Measurements from ENCODE around the gene AMY2B. TPM values are rescaled to one million over a fixed set of nuclear protein-coding genes. Genes with fewer than 3 reads are reported as not detected.
"Not testable (repeated sequence)": the region's sequence is repeated elsewhere in the genome, so short reads cannot be mapped to it uniquely, and the experiment has no call there.

Gene AMY2B
- 10 to 100 TPM; 16.8 to 19.4 (median 17.9) TPM for total RNA-seq

- intact Hi-C loops (cut with DNase I; ENCODE audit: low total_unique reads); DNase-seq (ENCODE audit: low spot score in 2 of 2); H3K4me3 ChIP-seq (ENCODE audit: low read depth, poor library complexity, severe bottlenecking): not testable (repeated sequence)
- WGBS, 2 donors: 89 to 90% methylated on average over 2 of the region's 2 CpGs
Measured at GRCh38 chr1:103571289-103571688, at the start of gene AMY2B. Gene AMY2B (plus strand): TSS chr1:103571589. CDS start chr1:103571603, 14 bp downstream.

- no peak for TF ChIP-seq CTCF (IDR thresholded peaks at IDR 0.05)
- no peak for TF ChIP-seq POLR2A (IDR thresholded peaks at IDR 0.05)
- DNase-seq (ENCODE audit: low spot score in 2 of 2): no peak
- H3K4me3 ChIP-seq (ENCODE audit: low read depth, poor library complexity, severe bottlenecking): no peak overlapping the region
- 92 to 99% methylated on average over 3 of the region's 3 CpGs for WGBS, 2 donors
- intact Hi-C loops (cut with DNase I; ENCODE audit: low total_unique reads): no loop called here
Measured at GRCh38 chr1:103523346-103523745, 48.0 kb upstream of the AMY2B start.

GRCh38 chr1:103525114-103525606, 46.2 kb upstream of the AMY2B start:
- WGBS, 2 donors: 2 to 4% methylated on average over 12 to 15 of the region's 34 CpGs
- no peak overlapping the region for H3K4me3 ChIP-seq (ENCODE audit: low read depth, poor library complexity, severe bottlenecking)
- DNase-seq (ENCODE audit: low spot score in 2 of 2): peak; percentile 29 to 65

GRCh38 chr1:103525607-103526507, 45.5 kb upstream of the AMY2B start, which contains the start of gene RNPC3:
Gene RNPC3 (plus strand): TSS chr1:103525699. CDS start chr1:103526071, 372 bp downstream.
- TF ChIP-seq POLR2A (IDR thresholded peaks at IDR 0.05) (no peak), CTCF (IDR thresholded peaks at IDR 0.05) (no peak)
- peak; percentile 87 to 97 for DNase-seq (ENCODE audit: low spot score in 2 of 2)
- WGBS, 2 donors: 0 to 1% methylated on average over 45 to 46 of the region's 62 CpGs
- H3K4me3 ChIP-seq (ENCODE audit: low read depth, poor library complexity, severe bottlenecking): peak within 1 kb of the TSS; percentile 97
- intact Hi-C loops (cut with DNase I; ENCODE audit: low total_unique reads): no loop called here

More at GRCh38 chr1:103525114-103525606, 46.2 kb upstream of the AMY2B start:
- intact Hi-C loops (cut with DNase I; ENCODE audit: low total_unique reads): no loop called here
- TF ChIP-seq CTCF (IDR thresholded peaks at IDR 0.05): no peak

- intact Hi-C loops (cut with DNase I; ENCODE audit: low total_unique reads): no loop called here
- TF ChIP-seq POLR2A (IDR thresholded peaks at IDR 0.05): no peak
- TF ChIP-seq CTCF (IDR thresholded peaks at IDR 0.05): no peak
- no peak for DNase-seq (ENCODE audit: low spot score in 2 of 2)
- WGBS, 2 donors: 69 to 70% methylated on average over 2 of the region's 2 CpGs
- H3K4me3 ChIP-seq (ENCODE audit: low read depth, poor library complexity, severe bottlenecking): no peak overlapping the region
Measured at GRCh38 chr1:103527331-103527730, 44.1 kb upstream of the AMY2B start.

GRCh38 chr1:103529746-103530145, 41.6 kb upstream of the AMY2B start:
- peak in 1 of 2 donors; percentile 67 for DNase-seq (ENCODE audit: low spot score in 2 of 2)
- 80 to 83% methylated on average over 8 of the region's 8 CpGs for WGBS, 2 donors
- H3K4me3 ChIP-seq (ENCODE audit: low read depth, poor library complexity, severe bottlenecking): no peak overlapping the region
- intact Hi-C loops (cut with DNase I; ENCODE audit: low total_unique reads): no loop called here
- TF ChIP-seq CTCF (IDR thresholded peaks at IDR 0.05) (no peak), POLR2A (IDR thresholded peaks at IDR 0.05) (no peak)

Data from lower leg skin (tissue), 4 donors.